HCT116 (cell line): ENCODE results near the gene GJC3. TPM values are rescaled to one million over a fixed set of nuclear protein-coding genes. Genes with fewer than 3 reads are reported as not detected.

Experiments used
- ATAC-seq: fragments of 200-7000 bp; cut with Tn5 transposase; 2 replicates; pipeline ENCODE4 v1.9.1; 2020; ENCODE audit warnings: mild to moderate bottlenecking, moderate library complexity
- BruUV-seq: library from RNA; stranded (reverse); fragments of 400-500 nt; replicated peaks from 2 replicates; lab custom pipeline; 2021; lab: Mats Ljungman, UMichigan
- CTCF ChIA-PET: fragments of 300-600 bp; sonication (Branson Sonifier 250); formaldehyde crosslinking; loops from one replicate; lab custom pipeline; 2021; ENCODE audit warnings: antibody characterized with exemption; lab: Charles Lee
- POLR2A ChIA-PET: fragments of 300-600, 350-600 bp; sonication (Branson Sonifier 250); formaldehyde crosslinking; loops from one replicate; lab custom pipeline; 2021; ENCODE audit warnings: antibody characterized with exemption; lab: Charles Lee
- RAD21 ChIA-PET, 2 experiments: fragments of 300-600 bp; sonication (Branson Sonifier 250); formaldehyde crosslinking; loops; one replicate each; lab custom pipeline; 2023; ENCODE audit warnings: low total read pairs in 2 of 2; ENCODE audit not compliant: uncharacterized antibody in 2 of 2, unreplicated experiment in 2 of 2, low non-redundant PET in 1 of 2; lab: Charles Lee
- DNase-seq: peaks from one replicate; pipeline ENCODE4 v3.0.0-alpha.2; 2010; ENCODE audit warnings: low read depth, low spot score
- H2AFZ ChIP-seq: fragments of 200-600 bp; shearing (Covaris generic), sonication (generic); 2 replicates; pipeline ENCODE4 v1.6.1; 2017; ENCODE audit warnings: low read depth, mixed run types, mixed read lengths, antibody characterized with exemption, low read length; ENCODE audit not compliant: poor library complexity, severe bottlenecking
- H3K27ac ChIP-seq: 2 replicates; pipeline ENCODE4 v1.5.1; 2012; ENCODE audit warnings: low read depth, low read length
- H3K27me3 ChIP-seq: fragments of 200-600 bp; sonication (generic); 2 replicates; pipeline ENCODE4 v1.6.1; 2016; ENCODE audit warnings: mixed run types, low read length, mixed read lengths; ENCODE audit not compliant: insufficient read depth
- H3K36me3 ChIP-seq, 2 experiments: fragments of 200-500 bp in 1 of 2; fragments of 200-600 bp in 1 of 2; sonication (Bioruptor generic) in 1 of 2; sonication (generic) in 1 of 2; 2 replicates each; pipeline versions ENCODE4 v1.5.1 to v1.6.1; 2014 to 2016; ENCODE audit warnings: low read length in 2 of 2, inconsistent platforms in 1 of 2, mixed read lengths in 1 of 2, mixed run types in 1 of 2; ENCODE audit not compliant: insufficient read depth in 2 of 2, control insufficient read depth in 1 of 2
- H3K4me1 ChIP-seq, 2 experiments: fragments of 200-600 bp in 1 of 2; sonication (generic) in 1 of 2; 2 replicates each; pipeline versions ENCODE4 v1.5.1 to v1.6.1; 2012 to 2017; ENCODE audit warnings: low read length in 2 of 2, inconsistent platforms in 1 of 2, mild to moderate bottlenecking in 1 of 2, mixed read lengths in 1 of 2, mixed run types in 1 of 2, moderate library complexity in 1 of 2; ENCODE audit not compliant: insufficient read depth in 2 of 2, control insufficient read depth in 1 of 2
- H3K4me2 ChIP-seq: fragments of 200-600 bp; sonication (generic); 2 replicates; pipeline ENCODE4 v1.6.1; 2017; ENCODE audit warnings: mixed run types, low read length, mixed read lengths
- H3K4me3 ChIP-seq, 2 experiments: fragments of 200-600 bp in 1 of 2; sonication (generic) in 1 of 2; replicated peaks in 1 of 2; 2 replicates each; pipeline ENCODE4 v1.5.1; 2011 to 2016; ENCODE audit warnings: low read length in 2 of 2, control low read depth in 1 of 2, low read depth in 1 of 2, mild to moderate bottlenecking in 1 of 2, mixed read lengths in 1 of 2, mixed run types in 1 of 2
- H3K79me2 ChIP-seq: fragments of 200-600 bp; sonication (generic); 2 replicates; pipeline ENCODE4 v1.6.1; 2017; ENCODE audit warnings: mild to moderate bottlenecking, mixed run types, low read length, moderate library complexity, mixed read lengths; ENCODE audit not compliant: insufficient read depth
- H3K9ac ChIP-seq: fragments of 200-600 bp; sonication (generic); 2 replicates; pipeline ENCODE4 v1.6.1; 2016; ENCODE audit warnings: low read length, mixed read lengths
- H3K9me2 ChIP-seq: fragments of 200-600 bp; sonication (generic), shearing (Covaris generic); 2 replicates; pipeline ENCODE4 v1.6.1; 2017; ENCODE audit warnings: mixed run types, mild to moderate bottlenecking, moderate library complexity; ENCODE audit not compliant: insufficient read depth
- H3K9me3 ChIP-seq, 2 experiments: fragments of 200-500 bp in 1 of 2; fragments of 200-600 bp in 1 of 2; sonication (Bioruptor generic) in 1 of 2; sonication (generic) in 1 of 2; 2 replicates each; pipeline ENCODE4 v1.6.1; 2014 to 2017; ENCODE audit warnings: low read length in 2 of 2, mixed read lengths in 2 of 2, inconsistent platforms in 1 of 2, low read depth in 1 of 2, mild to moderate bottlenecking in 1 of 2, mixed run types in 1 of 2, moderate library complexity in 1 of 2; ENCODE audit not compliant: control insufficient read depth in 1 of 2, insufficient read depth in 1 of 2
- H4K20me1 ChIP-seq: fragments of 200-600 bp; sonication (generic), shearing (Covaris generic); 2 replicates; pipeline ENCODE4 v1.6.1; 2017; ENCODE audit warnings: mixed run types, mild to moderate bottlenecking, moderate library complexity; ENCODE audit not compliant: insufficient read depth
- ATF3 ChIP-seq: IDR thresholded peaks from 2 replicates; pipeline ENCODE4 v1.6.1; 2012
- CBX3 ChIP-seq: IDR thresholded peaks from 2 replicates; pipeline ENCODE4 v1.6.1; 2012; ENCODE audit warnings: low read depth
- CEBPB ChIP-seq: IDR thresholded peaks from 2 replicates; pipeline ENCODE4 v1.6.1; 2012; ENCODE audit warnings: low read depth
- CTCF ChIP-seq, 3 experiments: fragments of 200-600 bp in 1 of 3; sonication (generic) in 1 of 3; IDR thresholded peaks in 2 of 3; conservative IDR thresholded peaks in 1 of 3; 2 replicates each; pipeline ENCODE4 v1.5.1; 2012 to 2017; ENCODE audit warnings: low read depth in 2 of 3, low read length in 2 of 3, antibody characterized with exemption in 1 of 3, borderline replicate concordance in 1 of 3, control low read depth in 1 of 3, mild to moderate bottlenecking in 1 of 3, mixed read lengths in 1 of 3, mixed run types in 1 of 3, moderate library complexity in 1 of 3; ENCODE audit not compliant: insufficient read depth in 1 of 3
- EGR1 ChIP-seq: IDR thresholded peaks from 2 replicates; pipeline ENCODE4 v1.6.1; 2012; ENCODE audit warnings: low read depth
- ELF1 ChIP-seq: IDR thresholded peaks from 2 replicates; pipeline ENCODE4 v1.6.1; 2012; ENCODE audit warnings: low read depth, borderline replicate concordance
- EZH2 ChIP-seq: fragments of 200-600 bp; sonication (generic); IDR thresholded peaks from 2 replicates; pipeline ENCODE4 v1.6.1; 2017; ENCODE audit warnings: antibody characterized with exemption, mixed run types
- FOSL1 ChIP-seq: IDR thresholded peaks from 2 replicates; pipeline ENCODE4 v1.6.1; 2012; ENCODE audit warnings: low read depth
- MAX ChIP-seq: IDR thresholded peaks from 2 replicates; pipeline ENCODE4 v1.6.1; 2012
- POLR2A ChIP-seq: IDR thresholded peaks from 2 replicates; pipeline ENCODE4 v1.7.0; 2011; ENCODE audit warnings: borderline replicate concordance; ENCODE audit not compliant: insufficient read depth, insufficient read length; ENCODE audit errors: extremely low read depth
- RAD21 ChIP-seq: IDR thresholded peaks from 2 replicates; pipeline ENCODE4 v1.6.1; 2012; ENCODE audit warnings: low read depth, mild to moderate bottlenecking
- REST ChIP-seq: IDR thresholded peaks from 2 replicates; pipeline ENCODE4 v1.6.1; 2012; ENCODE audit warnings: low read depth
- SIN3A ChIP-seq: IDR thresholded peaks from 2 replicates; pipeline ENCODE4 v1.6.1; 2012; ENCODE audit warnings: low read depth
- SRF ChIP-seq: IDR thresholded peaks from 2 replicates; pipeline ENCODE4 v1.6.1; 2012; ENCODE audit warnings: low read depth
- YY1 ChIP-seq: IDR thresholded peaks from 2 replicates; pipeline ENCODE4 v1.6.1; 2011; ENCODE audit warnings: low read length, low read depth, moderate library complexity, mild to moderate bottlenecking; ENCODE audit not compliant: insufficient replicate concordance; ENCODE audit errors: extremely low read depth
- ZFX ChIP-seq: fragments of 450-650 bp; IDR thresholded peaks from 2 replicates; pipeline ENCODE4 v1.6.1; 2017
- ZNF274 ChIP-seq: fragments of 200-500 bp; sonication (Bioruptor generic); IDR thresholded peaks from 2 replicates; pipeline ENCODE4 v1.6.1; 2014; ENCODE audit warnings: mild to moderate bottlenecking, low read depth, low read length, inconsistent platforms
- intact Hi-C: fragments of 100-400 bp; cut with micrococcal nuclease; formaldehyde crosslinking; loops from 2 replicates; pipeline ENCODE4 v1.10.0; 2022
- total RNA-seq: library from RNA; stranded (reverse); gene quantifications from one replicate; pipeline ENCODE4 v1.2.1, GENCODE V29; 2021; ENCODE audit not compliant: unreplicated experiment

Gene GJC3
- total RNA-seq, 1 experiment from 2014 or later = 0.76 TPM

- TF ChIP-seq CTCF (IDR thresholded peaks at IDR 0.05 in 2 of 3, conservative IDR thresholded peaks at IDR 0.05 in 1 of 3; ENCODE audit: borderline replicate concordance in 1 of 3, insufficient read depth in 1 of 3, low read depth in 2 of 3, low read length in 2 of 3) = peak; percentile 29 to 42 (median 35); a peak in 5 of 6 replicates
Measured at GRCh38 chr7:99949645-99950228, 20.3 kb upstream of the GJC3 start (continued).

GRCh38 chr7:99947608-99948007 lies 18.2 kb upstream of the GJC3 start:
- Histone ChIP-seq H3K79me2 (no peaks in the 10 kb centered on the region), H3K4me2 (no peak overlapping the region), H3K27me3 (no peaks in the 10 kb centered on the region), H3K4me3 (no peak overlapping the region), H3K36me3 (no peaks in the 10 kb centered on the region), H4K20me1 (no peaks in the 10 kb centered on the region), H3K27ac (no peak overlapping the region), H2AFZ (no peak overlapping the region), H3K9ac (no peak overlapping the region), H3K4me1 (no peaks in the 10 kb centered on the region), H3K9me2 (no peaks in the 10 kb centered on the region), H3K9me3 (no peaks in the 10 kb centered on the region; a peak in 1 of 4 replicates)
- DNase-seq = no peak
- RAD21 ChIA-PET = no interaction called here
- no peak for ATAC-seq
- BruUV-seq = no TSS peak
- CTCF ChIA-PET = no interaction called here
- intact Hi-C loops = no loop called here
- POLR2A ChIA-PET = no interaction called here
- no peak for TF ChIP-seq FOSL1
- TF ChIP-seq CTCF (IDR thresholded peaks at IDR 0.05 in 2 of 3, conservative IDR thresholded peaks at IDR 0.05 in 1 of 3; ENCODE audit: borderline replicate concordance in 1 of 3, insufficient read depth in 1 of 3, low read depth in 2 of 3, low read length in 2 of 3) = no peak
- no peak for TF ChIP-seq CEBPB
- TF ChIP-seq ELF1 = no peak
- TF ChIP-seq EGR1 = no peak
- no peak for TF ChIP-seq YY1
- no peak for TF ChIP-seq REST
- no peak for TF ChIP-seq POLR2A
- no peak for TF ChIP-seq EZH2
- no peak for TF ChIP-seq ZFX
- no peak for TF ChIP-seq ZNF274
- TF ChIP-seq RAD21 = no peak
- TF ChIP-seq MAX = no peak
- TF ChIP-seq SRF = no peak
- TF ChIP-seq SIN3A = no peak
- no peak for TF ChIP-seq CBX3
- TF ChIP-seq ATF3 = no peak
